ENCODE data around the gene DEPP1. TPM values are rescaled to one million over a fixed set of nuclear protein-coding genes. Genes with fewer than 3 reads are reported as not detected.

The DEPP1 gene
- total and polyA plus RNA-seq, 2 donors (not counting 3 experiments of a cell fraction or from before 2014, with no cell fraction given): 364 to 951 TPM

DNA sequence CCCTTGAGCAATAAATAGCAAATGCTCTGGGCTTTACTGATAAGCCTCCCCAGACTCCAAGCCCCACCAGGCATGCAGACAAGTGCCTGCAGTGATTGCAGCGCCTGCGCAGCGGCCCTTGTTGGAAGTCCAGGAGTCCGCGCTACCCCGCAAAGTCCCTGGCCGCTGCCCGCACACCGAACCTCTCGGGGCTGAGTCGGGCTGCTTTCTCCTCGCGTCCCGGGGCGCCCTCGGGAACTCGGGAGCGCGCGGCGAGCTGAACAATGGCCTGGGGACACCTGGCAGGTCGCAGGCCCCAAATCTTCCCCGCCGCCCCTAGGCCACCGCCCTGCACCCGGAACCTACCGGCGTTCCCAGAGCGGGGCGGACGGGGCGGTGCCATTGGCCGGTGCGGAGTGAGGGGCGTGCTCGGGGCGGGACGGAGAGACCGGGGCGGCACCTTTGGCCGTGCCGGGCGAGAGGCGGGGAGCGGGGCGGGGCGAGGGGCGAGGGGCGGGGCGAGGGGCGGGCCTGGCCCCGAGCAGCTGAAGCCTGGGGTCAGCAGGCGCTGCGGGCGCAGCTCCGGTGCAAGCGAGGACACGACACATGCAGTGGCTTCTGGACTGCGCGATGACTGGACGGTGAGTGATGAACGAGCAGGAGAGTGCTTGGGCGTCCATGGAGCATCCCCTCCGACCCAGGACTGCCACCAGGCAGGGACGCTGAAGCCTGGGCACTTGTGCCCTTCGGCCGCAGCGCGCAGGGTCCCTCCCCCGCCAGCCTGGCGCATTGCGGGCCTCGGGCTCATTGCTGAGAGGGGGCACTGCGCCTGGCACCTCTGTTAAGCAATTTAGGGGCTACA lies 19.1 kb downstream of the DEPP1 start, which contains the start of gene RASSF4:
Gene RASSF4 (plus strand): TSS at position 556 of the 841 bp plus-strand sequence. CDS start 10,401 bp downstream, outside the sequence.
- Histone ChIP-seq H3K4me2 (ENCODE audit: insufficient read depth, low read length) (peak within 1 kb of the TSS; percentile 65), H3K36me3 (ENCODE audit: control insufficient read depth in 2 of 2, extremely low read depth in 1 of 2, insufficient read depth in 2 of 2, low read length in 2 of 2) (no peaks in the 10 kb centered on the region), H3K9me3 (replicated peaks; ENCODE audit: control insufficient read depth, insufficient read depth, low read length) (no peaks in the 10 kb centered on the region), H3K9ac (replicated peaks; ENCODE audit: extremely low read depth, insufficient read depth, low read length) (peak within 1 kb of the TSS; percentile 73), H3K4me1 (ENCODE audit: control insufficient read depth, extremely low read depth, insufficient read depth, low read length) (peaks cover 11% of the 10 kb centered on the region), H3K4me3 (replicated peaks in 1 of 3; ENCODE audit: insufficient read depth in 1 of 3, low read depth in 1 of 3, low read length in 3 of 3) (peak within 1 kb of the TSS; percentile 40 to 85 (median 74)), H2AFZ (ENCODE audit: low read depth, low read length) (peak within 1 kb of the TSS; percentile 100), H3K27me3 (ENCODE audit: control insufficient read depth in 2 of 2, insufficient read depth in 2 of 2, low read length in 2 of 2) (no peaks in the 10 kb centered on the region), H3K27ac (ENCODE audit: insufficient read depth, low read depth, low read length) (peak within 1 kb of the TSS; percentile 57), H4K20me1 (replicated peaks; ENCODE audit: control insufficient read depth, extremely low read depth, insufficient read depth, low read length) (no peaks in the 10 kb centered on the region), H3K9me1 (replicated peaks; ENCODE audit: control insufficient read depth, extremely low read depth, insufficient read depth, low read length) (no peaks in the 10 kb centered on the region), H3K79me2 (ENCODE audit: control insufficient read depth, insufficient read depth, low read length) (no peaks in the 10 kb centered on the region)
- TSS peak; percentile 52 for BruUV-seq (replicated peaks)
- intact Hi-C loops (cut with micrococcal nuclease) (loop anchor here (1.0 kb wide), 2 partner anchors 16 to 42 kb away; no protein-coding TSS in a partner anchor), dilution Hi-C loops (cut with MboI; ENCODE audit: extremely low pct_ligation_motif_present, low sequenced_read_pairs) (no loop called here)
- DNase-seq (ENCODE audit: low read depth, low spot score) (peak; percentile 90), FAIRE-seq (peak; percentile 83)
- ChIA-PET CTCF (interaction anchor here (0.8 to 1.5 kb wide), 2 partner anchors 22 to 27 kb away, joined by 3 to 6 read pairs; no protein-coding TSS in a partner anchor), POLR2A (no interaction called here)
- TF ChIP-seq POLR2A (IDR thresholded peaks at IDR 0.05; ENCODE audit: low read depth, low read length): peak; percentile 82
- TF ChIP-seq POLR2AphosphoS5 (IDR thresholded peaks at IDR 0.05; ENCODE audit: insufficient read depth, low read depth, low read length): peak; percentile 76
- TF ChIP-seq MYC (IDR thresholded peaks at IDR 0.05; ENCODE audit: low read depth, low read length): no peak

GRCh38 chr10:44958898-44959246 lies 19.7 kb downstream of the DEPP1 start:
- H3K4me2 ChIP-seq (ENCODE audit: insufficient read depth, low read length): peak overlapping the region; percentile 65

More at GRCh38 chr10:44958898-44959246, 19.7 kb downstream of the DEPP1 start:
- TF ChIP-seq JUN (IDR thresholded peaks at IDR 0.05; ENCODE audit: borderline replicate concordance, insufficient read depth, insufficient read length, low read depth) (no peak), GATA2 (IDR thresholded peaks at IDR 0.05; ENCODE audit: insufficient read depth, insufficient read length, low read depth, low read length) (no peak), MAX (IDR thresholded peaks at IDR 0.05; ENCODE audit: insufficient read depth, insufficient read length) (no peak), POLR2A (IDR thresholded peaks at IDR 0.05; ENCODE audit: low read depth, low read length) (no peak), FOS (IDR thresholded peaks at IDR 0.05; ENCODE audit: borderline replicate concordance, insufficient read depth, low read length) (no peak), EZH2 (IDR thresholded peaks at IDR 0.05; ENCODE audit: borderline replicate concordance, low read depth, low read length, severe bottlenecking) (no peak), POLR2AphosphoS5 (IDR thresholded peaks at IDR 0.05; ENCODE audit: insufficient read depth, low read depth, low read length) (no peak), MYC (IDR thresholded peaks at IDR 0.05; ENCODE audit: low read depth, low read length) (no peak)
- TF ChIP-seq, protein P1, sequence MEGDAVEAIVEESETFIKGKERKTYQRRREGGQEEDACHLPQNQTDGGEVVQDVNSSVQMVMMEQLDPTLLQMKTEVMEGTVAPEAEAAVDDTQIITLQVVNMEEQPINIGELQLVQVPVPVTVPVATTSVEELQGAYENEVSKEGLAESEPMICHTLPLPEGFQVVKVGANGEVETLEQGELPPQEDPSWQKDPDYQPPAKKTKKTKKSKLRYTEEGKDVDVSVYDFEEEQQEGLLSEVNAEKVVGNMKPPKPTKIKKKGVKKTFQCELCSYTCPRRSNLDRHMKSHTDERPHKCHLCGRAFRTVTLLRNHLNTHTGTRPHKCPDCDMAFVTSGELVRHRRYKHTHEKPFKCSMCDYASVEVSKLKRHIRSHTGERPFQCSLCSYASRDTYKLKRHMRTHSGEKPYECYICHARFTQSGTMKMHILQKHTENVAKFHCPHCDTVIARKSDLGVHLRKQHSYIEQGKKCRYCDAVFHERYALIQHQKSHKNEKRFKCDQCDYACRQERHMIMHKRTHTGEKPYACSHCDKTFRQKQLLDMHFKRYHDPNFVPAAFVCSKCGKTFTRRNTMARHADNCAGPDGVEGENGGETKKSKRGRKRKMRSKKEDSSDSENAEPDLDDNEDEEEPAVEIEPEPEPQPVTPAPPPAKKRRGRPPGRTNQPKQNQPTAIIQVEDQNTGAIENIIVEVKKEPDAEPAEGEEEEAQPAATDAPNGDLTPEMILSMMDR (IDR thresholded peaks at IDR 0.05; ENCODE audit: extremely low read depth in 1 of 2, insufficient read depth in 1 of 2, low read depth in 1 of 2, low read length in 2 of 2): no peak
- Histone ChIP-seq H3K27ac (ENCODE audit: insufficient read depth, low read depth, low read length) (peak overlapping the region; percentile 57), H3K9me1 (replicated peaks; ENCODE audit: control insufficient read depth, extremely low read depth, insufficient read depth, low read length) (no peaks in the 10 kb centered on the region), H3K4me1 (ENCODE audit: control insufficient read depth, extremely low read depth, insufficient read depth, low read length) (peaks cover 11% of the 10 kb centered on the region), H3K4me3 (replicated peaks in 1 of 3; ENCODE audit: insufficient read depth in 1 of 3, low read depth in 1 of 3, low read length in 3 of 3) (peak overlapping the region; percentile 40 to 85 (median 74)), H3K9ac (replicated peaks; ENCODE audit: extremely low read depth, insufficient read depth, low read length) (peak overlapping the region; percentile 73), H3K27me3 (ENCODE audit: control insufficient read depth in 2 of 2, insufficient read depth in 2 of 2, low read length in 2 of 2) (no peaks in the 10 kb centered on the region), H3K79me2 (ENCODE audit: control insufficient read depth, insufficient read depth, low read length) (no peaks in the 10 kb centered on the region), H3K36me3 (ENCODE audit: control insufficient read depth in 2 of 2, extremely low read depth in 1 of 2, insufficient read depth in 2 of 2, low read length in 2 of 2) (no peaks in the 10 kb centered on the region), H2AFZ (ENCODE audit: low read depth, low read length) (peak overlapping the region; percentile 84), H3K9me3 (replicated peaks; ENCODE audit: control insufficient read depth, insufficient read depth, low read length) (no peaks in the 10 kb centered on the region), H4K20me1 (replicated peaks; ENCODE audit: control insufficient read depth, extremely low read depth, insufficient read depth, low read length) (no peaks in the 10 kb centered on the region)
- DNase-seq (ENCODE audit: low read depth, low spot score): no peak
- intact Hi-C loops (cut with micrococcal nuclease): loop anchor here (1.0 kb wide), 2 partner anchors 16 to 42 kb away; no protein-coding TSS in a partner anchor
- POLR2A ChIA-PET: no interaction called here
- CTCF ChIA-PET: interaction anchor here (0.8 kb wide), 1 partner anchor 22 kb away, joined by 3 read pairs; no protein-coding TSS in a partner anchor
- FAIRE-seq: no peak
- dilution Hi-C loops (cut with MboI; ENCODE audit: extremely low pct_ligation_motif_present, low sequenced_read_pairs): no loop called here
- no TSS peak for BruUV-seq (replicated peaks)
